Jurkat, Clone E6-1 (cell line): ENCODE results near the gene CPNE2. TPM values are rescaled to one million over a fixed set of nuclear protein-coding genes. Genes with fewer than 3 reads are reported as not detected.
"Not testable (repeated sequence)": the region's sequence is repeated elsewhere in the genome, so short reads cannot be mapped to it uniquely, and the experiment has no call there.

Experiments
- DNase-seq: peaks from one replicate; pipeline ENCODE4 v3.0.0-alpha.2; 2011; ENCODE audit warnings: low read depth, low spot score
- H3K4me3 ChIP-seq: 2 replicates; pipeline ENCODE4 v1.5.1; 2011; ENCODE audit warnings: mild to moderate bottlenecking, low read length, control low read depth, moderate library complexity
- polyA plus RNA-seq: library from polyadenylated mRNA; unstranded; fragments of >200 nt; gene quantifications from one replicate; pipeline ENCODE4 v1.2.1, GENCODE V29; 2012; ENCODE audit warnings: missing spikeins; ENCODE audit not compliant: insufficient read length, insufficient read depth

The CPNE2 gene
- 9.4 TPM for polyA plus RNA-seq

DNA sequence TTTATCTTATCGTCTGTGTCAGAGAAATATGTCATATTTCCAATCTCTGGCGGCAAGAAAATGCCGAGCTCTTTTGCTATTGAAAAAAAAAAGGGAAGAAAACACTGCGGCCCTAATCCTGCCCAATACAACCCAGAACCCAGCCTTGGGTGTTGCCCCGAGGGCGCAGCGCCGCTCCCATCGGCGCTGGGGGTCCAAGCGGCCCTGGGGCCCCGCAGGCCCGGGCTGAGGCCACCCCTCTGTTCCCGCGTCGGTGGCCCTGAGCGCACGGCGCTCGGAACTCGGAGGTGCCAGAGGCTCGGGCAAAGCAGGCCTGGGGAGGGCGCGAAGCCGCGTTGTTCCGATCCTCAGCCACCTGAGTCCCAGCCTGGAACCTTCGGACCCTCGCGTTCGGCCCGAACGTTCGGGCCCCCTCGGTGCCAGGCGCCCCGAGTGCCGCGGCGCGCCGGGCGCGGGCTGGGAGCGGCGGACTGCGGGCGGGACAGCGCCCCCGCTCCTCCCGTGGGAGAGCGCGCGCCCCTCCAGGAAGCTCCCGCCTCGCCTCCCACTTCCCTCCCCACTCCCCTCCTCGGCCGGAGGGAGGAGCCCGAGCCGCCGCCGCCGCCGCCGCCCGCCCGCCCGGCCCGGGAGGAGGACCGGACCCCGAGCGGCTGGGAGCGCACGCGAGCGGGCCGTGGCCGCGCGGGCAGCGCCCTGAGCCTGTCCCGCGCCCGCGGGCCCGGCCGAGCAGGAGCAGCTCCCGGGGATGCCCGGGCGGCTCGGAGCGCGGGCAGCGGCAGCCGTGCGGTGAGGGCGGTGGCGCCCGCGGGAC lies at the start of gene CPNE2:
TSS of gene CPNE2 (plus strand) at position 609 of the 811 bp plus-strand sequence. CDS start 18,160 bp downstream, outside the sequence.
- no peak for DNase-seq
- H3K4me3 ChIP-seq: peak within 1 kb of the TSS; percentile 48

- H3K4me3 ChIP-seq: no peak overlapping the region
- no peak for DNase-seq
Observed at GRCh38 chr16:57043248-57043647, 49.1 kb upstream of the CPNE2 start.

- no peak overlapping the region for H3K4me3 ChIP-seq
- no peak for DNase-seq
Observed at GRCh38 chr16:57044931-57045693, 47.3 kb upstream of the CPNE2 start.

- DNase-seq: no peak
- H3K4me3 ChIP-seq: no peak overlapping the region
Observed at GRCh38 chr16:57045694-57046381, 46.5 kb upstream of the CPNE2 start.

DNA sequence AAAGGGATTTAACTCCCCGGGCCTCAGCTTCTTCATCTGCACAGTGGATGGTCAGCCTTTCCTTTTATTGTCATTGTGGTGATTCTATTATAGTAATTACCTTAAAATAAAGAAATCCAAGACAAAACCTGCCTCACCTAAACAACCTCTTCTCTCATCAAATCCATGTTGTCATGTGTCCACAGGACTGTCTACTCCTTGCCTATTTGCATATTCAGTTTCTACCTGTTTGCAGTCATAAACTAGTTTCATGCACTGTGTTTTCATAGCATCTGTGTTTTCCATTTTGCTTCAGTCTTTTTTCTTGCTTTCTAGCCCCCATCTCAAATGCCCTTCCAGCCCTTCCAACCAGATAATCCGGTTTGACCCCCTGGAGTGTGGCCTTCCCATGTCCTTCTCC lies 44.3 kb upstream of the CPNE2 start:
- no peak overlapping the region for H3K4me3 ChIP-seq
- no peak for DNase-seq

GRCh38 chr16:57049678-57050077 lies 42.7 kb upstream of the CPNE2 start:
- DNase-seq: no peak
- H3K4me3 ChIP-seq: no peak overlapping the region

- DNase-seq: no peak
- H3K4me3 ChIP-seq: no peak overlapping the region
Observed at GRCh38 chr16:57051696-57052228, 40.6 kb upstream of the CPNE2 start.

GRCh38 chr16:57053206-57053605 lies 39.2 kb upstream of the CPNE2 start:
- no peak overlapping the region for H3K4me3 ChIP-seq
- no peak for DNase-seq

- no peak overlapping the region for H3K4me3 ChIP-seq
- no peak for DNase-seq
Observed at GRCh38 chr16:57054338-57054737, 38.0 kb upstream of the CPNE2 start.

- H3K4me3 ChIP-seq: no peak overlapping the region
- no peak for DNase-seq
Observed at GRCh38 chr16:57054771-57055170, 37.6 kb upstream of the CPNE2 start.

DNA sequence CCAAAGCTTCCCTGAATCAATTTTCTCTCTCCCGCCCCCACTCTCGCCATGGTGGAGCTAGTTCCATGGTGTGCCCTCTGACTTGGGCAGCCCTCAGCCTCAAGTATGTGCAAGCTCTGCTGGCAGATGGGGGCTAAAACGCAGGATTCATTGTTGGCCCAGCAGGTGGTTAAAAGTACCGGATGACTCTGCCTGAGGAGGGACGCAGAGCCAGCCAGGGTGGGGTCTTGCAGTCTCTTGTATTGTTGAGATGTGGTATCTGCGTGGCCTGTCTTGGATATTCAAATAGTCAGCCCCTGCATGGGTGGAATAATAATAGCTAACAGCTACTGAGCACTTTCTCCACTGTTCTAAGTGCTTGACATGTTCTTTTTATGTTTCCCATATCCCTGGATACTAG lies 36.7 kb upstream of the CPNE2 start:
- no peak overlapping the region for H3K4me3 ChIP-seq
- no peak for DNase-seq

DNA sequence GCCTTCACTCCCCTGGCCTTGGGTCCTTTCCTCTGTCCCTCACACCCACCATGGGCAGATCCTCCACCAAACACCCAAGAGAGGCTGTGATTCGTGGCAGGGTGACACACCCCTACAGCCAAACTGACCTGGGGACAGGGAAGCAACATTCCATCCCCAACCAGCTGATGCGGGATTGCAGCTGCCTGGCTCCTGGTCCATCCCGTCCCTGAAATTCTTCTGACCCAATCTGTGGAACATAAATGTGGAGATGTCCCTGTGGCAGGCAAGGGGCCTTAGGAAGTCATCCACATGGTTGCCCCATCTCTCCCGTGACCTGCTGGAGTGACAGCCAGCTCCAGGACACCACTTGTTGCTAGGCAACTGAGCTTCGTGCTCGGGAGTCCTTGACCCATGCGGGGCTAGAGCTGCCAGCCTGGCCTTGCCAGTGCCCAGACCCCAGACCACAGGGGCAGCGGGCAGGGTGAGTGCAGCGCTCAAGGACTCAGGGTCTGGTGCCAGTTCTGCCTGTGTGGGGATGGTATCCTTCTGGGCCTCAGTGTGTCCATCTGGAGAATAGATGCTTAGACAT lies 34.0 kb upstream of the CPNE2 start:
- DNase-seq: no peak
- no peak overlapping the region for H3K4me3 ChIP-seq

DNA sequence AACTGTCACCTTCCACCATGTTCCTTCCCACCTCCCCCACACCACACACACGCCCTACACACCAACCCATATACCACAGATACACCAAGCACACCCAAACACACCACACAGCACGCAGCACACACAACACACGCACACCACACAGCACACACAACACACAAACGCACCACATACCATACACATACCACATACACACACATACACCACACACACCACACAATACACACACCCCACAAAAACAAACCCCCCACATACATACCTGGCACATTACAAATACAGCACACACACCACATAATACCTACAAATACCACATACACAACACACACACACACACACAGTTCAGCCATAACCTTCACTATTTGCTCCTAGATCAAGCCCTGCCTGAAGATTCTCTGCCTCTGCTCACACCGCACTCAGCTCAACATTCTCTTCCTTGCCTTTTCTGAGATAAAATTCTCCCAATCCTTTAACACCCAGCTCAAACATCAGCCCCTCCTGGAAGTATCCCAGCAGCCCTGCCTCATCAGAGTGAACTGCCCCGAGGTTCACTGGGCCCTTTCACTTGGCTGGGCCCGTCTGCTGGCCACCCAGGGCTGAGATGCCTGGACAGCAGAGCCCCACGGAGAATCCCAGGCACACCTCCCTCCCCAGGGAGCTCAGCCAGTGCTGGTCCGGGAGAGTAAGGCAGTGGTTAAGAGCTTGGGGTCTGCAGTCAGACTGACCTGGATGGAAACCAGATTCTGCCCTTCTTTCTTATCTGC lies 31.9 kb upstream of the CPNE2 start:
- no peak for DNase-seq
- H3K4me3 ChIP-seq: no peak overlapping the region

GRCh38 chr16:57061084-57061905 lies 31.1 kb upstream of the CPNE2 start:
- peak; percentile 44 for DNase-seq
- H3K4me3 ChIP-seq: no peak overlapping the region

DNA sequence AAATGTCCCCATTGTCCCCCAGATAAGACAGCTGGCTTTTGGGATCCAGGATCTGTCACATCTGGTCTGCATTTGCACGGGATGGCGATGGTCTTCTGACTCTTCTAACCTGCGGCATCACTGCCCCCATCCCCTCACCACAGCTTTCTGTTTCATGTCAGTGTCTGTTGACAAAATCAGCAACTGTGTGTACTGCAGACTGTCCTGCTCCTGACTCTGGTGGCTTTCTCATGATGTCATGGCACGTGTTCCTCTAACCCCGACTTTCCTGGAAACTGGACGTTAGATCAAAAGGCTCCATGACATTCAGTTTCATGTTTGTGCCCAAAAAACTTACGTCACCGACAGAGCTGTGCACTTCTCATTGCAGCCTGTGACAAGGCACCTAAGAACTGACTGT lies 30.1 kb upstream of the CPNE2 start:
- DNase-seq: no peak
- H3K4me3 ChIP-seq: no peak overlapping the region

DNA sequence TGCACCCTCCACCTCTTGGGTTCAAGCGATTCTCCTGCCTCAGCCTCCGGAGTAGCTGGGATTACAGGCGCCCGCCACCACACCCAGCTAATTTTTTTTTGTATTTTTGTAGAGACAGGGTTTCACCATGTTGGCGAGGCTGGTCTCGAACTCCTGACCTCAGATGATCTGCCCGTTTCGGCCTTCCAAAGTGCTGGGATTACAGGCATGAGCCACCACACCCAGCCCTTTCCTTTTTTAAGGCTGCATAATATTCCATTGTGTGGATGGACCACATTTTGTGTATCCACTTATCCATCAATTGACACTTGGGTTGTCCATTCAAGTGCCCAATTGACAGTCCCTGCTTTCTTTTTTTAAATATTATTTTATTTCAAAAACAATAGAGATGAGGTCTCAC lies 29.2 kb upstream of the CPNE2 start:
- not testable (repeated sequence) for H3K4me3 ChIP-seq, DNase-seq

DNA sequence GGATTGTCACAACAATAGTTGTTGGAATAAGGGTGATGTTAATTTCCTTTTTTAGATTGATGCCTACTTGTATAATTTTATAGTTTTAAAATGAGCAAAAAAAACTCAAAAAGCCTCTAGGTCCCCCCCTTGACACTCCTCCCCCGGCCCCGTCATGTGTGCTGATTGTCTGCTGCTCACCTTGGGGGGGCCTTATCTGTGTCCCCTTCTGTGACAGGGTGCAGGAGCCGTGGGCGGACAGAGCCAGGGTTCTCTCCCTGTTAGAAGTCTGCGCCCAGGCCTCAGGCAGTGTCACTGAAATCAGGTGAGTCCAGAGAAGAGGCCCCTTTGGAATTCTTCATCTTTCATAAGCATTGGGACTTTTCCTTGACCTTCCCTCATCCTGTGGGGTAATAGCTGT lies 27.4 kb upstream of the CPNE2 start:
- H3K4me3 ChIP-seq: no peak overlapping the region
- DNase-seq: no peak

- no peak for DNase-seq
- no peak overlapping the region for H3K4me3 ChIP-seq
Observed at GRCh38 chr16:57066625-57067024, 25.8 kb upstream of the CPNE2 start.
